GM10266 (cell line): ENCODE measurements around the gene HHATL.

ENCODE experiments used
- DNase-seq: peaks from one replicate; pipeline ENCODE4 v3.0.0; 2012; ENCODE audit errors: extremely low spot score
- CTCF ChIP-seq: IDR thresholded peaks from 2 replicates; pipeline ENCODE4 v1.5.1; 2012; ENCODE audit warnings: mild to moderate bottlenecking, low read depth; ENCODE audit not compliant: control insufficient read depth, insufficient read depth; ENCODE audit errors: missing control alignments

Gene HHATL

GRCh38 chr3:42741796-42742195, 39.2 kb upstream of the HHATL start:
- TF ChIP-seq CTCF, result no peak

GRCh38 chr3:42739401-42740158, 37.0 kb upstream of the HHATL start:
- no peak for TF ChIP-seq CTCF

More at GRCh38 chr3:42741796-42742195, 39.2 kb upstream of the HHATL start:
- no peak for DNase-seq

GRCh38 chr3:42736531-42736930, 33.9 kb upstream of the HHATL start:
- TF ChIP-seq CTCF, result no peak
- no peak for DNase-seq

More at GRCh38 chr3:42739401-42740158, 37.0 kb upstream of the HHATL start:
- DNase-seq, result no peak

- no peak for TF ChIP-seq CTCF
- no peak for DNase-seq
Measured at GRCh38 chr3:42736081-42736480, 33.5 kb upstream of the HHATL start.

- TF ChIP-seq CTCF, result no peak
- no peak for DNase-seq
Measured at GRCh38 chr3:42735615-42736014, 33.0 kb upstream of the HHATL start.

- no peak for DNase-seq
- no peak for TF ChIP-seq CTCF
Measured at GRCh38 chr3:42735019-42735418, 32.4 kb upstream of the HHATL start.

- no peak for DNase-seq
- no peak for TF ChIP-seq CTCF
Measured at GRCh38 chr3:42734263-42734860, 31.8 kb upstream of the HHATL start.
